DMS79 (cell line): ENCODE results near the gene NAPEPLD.

Source experiments
- DNase-seq: peaks from one replicate; lab custom pipeline; 2025; lab: John Stamatoyannopoulos, UW

The NAPEPLD gene

GRCh38 chr7:103143868-103144267 lies 5.0 kb downstream of the NAPEPLD start:
- no peak for DNase-seq

- no peak for DNase-seq
Measured at GRCh38 chr7:103142494-103142893, 6.4 kb downstream of the NAPEPLD start.

GRCh38 chr7:103141753-103142404 lies 7.0 kb downstream of the NAPEPLD start:
- DNase-seq, result no peak

DNA sequence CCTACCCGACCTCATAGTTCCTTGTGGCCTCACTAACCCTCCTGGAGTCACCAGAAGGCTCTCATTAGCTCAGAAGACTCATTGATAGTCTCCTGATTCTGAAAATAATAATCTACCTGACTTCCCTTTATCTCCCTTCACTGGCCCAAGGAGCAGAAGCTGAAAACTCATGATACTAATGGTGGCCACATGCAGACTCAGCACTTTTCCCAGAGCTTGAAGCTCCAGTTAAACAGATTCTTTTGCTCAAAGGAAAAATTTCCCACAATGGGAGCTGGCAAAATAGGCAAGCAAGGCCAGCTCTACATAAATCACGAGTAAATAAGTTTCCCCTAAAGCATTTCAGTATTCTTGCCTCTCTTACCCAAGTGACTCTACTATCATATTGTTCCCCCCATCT lies 8.2 kb downstream of the NAPEPLD start:
- DNase-seq, result no peak

DNA sequence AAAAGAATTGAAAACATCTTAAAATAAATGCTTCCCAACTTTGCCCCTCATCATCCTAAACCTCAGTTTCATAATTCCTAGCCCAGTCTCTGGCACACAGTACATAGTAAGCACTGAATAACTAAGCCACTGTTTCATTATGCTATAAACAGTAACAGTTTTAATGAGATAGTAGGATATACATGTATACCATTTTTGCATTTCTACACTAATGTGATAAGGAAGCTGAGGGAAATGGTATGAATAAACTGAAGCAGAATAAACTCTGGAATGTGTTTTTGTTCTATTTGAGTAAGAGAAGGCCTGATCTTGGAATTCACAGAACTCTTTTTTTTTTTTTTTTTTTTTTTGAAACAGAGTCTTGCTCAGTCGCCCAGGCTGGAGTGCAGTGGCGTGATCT lies 8.8 kb downstream of the NAPEPLD start:
- DNase-seq, result no peak

DNA sequence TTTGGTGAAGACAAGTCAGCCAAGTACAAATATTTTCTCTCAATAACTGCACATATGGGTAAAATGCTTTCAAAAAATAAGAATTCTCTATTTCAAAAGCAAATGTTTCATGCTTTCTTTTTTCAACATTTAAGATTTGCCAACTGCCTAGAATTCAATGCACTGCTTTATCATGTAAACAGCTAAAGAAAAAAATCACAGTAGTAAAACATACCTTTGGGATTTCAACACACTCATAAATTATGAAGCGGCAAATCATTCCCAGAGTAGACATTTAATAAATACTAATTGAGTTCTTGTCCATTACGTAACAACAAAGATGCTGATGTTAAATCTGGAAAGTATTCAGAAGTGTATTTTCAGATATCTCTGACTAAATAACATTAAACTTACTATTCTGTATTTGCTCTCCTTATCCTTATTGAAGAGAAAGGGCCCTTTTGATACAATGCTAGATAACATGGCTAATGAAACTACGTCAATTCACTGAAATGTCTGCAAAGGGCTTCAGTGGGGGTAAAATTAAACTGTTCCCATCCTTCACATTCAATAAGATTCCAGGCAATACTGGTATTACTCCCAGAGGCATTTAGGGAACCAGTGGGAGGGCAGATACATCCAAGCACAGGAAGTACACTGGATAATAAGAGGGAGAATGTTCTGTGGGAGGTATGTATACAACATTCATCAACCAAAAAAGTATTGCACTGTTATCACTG lies 13.9 kb downstream of the NAPEPLD start:
- no peak for DNase-seq

GRCh38 chr7:103132995-103133688 lies 15.8 kb downstream of the NAPEPLD start:
- no peak for DNase-seq

DNA sequence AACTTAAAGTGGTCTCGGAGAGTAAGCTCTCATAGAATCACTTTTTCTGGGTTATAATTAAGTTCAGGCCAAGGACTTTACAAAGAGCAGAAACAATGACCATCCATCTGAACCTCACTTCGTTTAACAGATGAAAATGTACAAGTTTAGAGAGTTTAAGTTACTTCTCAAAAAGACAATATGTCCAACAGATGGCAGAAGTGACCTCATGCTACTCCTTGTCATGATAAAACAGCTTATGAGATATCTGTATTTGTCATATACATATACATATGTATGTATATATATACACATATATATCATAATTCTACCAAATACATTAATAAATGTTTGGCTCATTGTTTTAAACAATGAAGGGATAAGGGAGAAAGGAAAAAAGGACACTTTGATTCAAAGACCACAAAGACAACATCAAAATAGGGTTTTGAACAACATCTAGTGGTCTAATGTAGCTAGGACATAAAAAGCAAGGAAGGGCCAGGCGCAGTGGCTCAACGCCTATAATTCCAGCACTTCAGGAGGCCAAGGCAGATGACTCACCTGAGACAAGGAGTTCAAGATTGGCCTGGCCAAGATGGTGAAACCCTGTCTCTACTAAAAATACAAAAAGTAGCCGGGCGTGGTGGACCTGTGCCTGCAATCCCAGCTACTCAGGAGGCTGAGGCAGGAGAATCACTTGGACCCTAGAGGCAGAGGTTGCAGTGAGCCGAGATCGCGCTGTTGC lies 17.8 kb downstream of the NAPEPLD start:
- DNase-seq, result no peak

GRCh38 chr7:103129702-103130549 lies 19.0 kb downstream of the NAPEPLD start:
- DNase-seq, result no peak

DNA sequence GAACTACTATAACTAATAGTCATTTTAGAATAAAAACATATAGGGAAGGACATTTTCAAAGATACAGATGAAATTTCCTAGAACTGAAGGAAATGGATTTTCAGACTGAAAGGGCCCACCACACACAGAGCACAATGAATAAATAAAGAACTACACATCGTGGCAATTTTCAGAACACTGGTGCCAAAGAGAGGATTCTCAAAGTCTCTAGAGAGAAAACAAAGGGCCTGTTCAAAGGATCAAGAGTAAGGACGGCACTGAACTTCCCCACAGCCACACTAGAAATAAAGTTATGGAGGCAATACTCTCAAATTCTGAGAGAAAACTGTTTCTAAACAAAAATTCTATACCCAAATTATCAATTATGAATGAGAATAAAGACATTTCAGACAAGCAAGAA lies 21.9 kb downstream of the NAPEPLD start:
- DNase-seq, result no peak

GRCh38 chr7:103124429-103124979 lies 24.4 kb downstream of the NAPEPLD start:
- DNase-seq, result no peak

DNA sequence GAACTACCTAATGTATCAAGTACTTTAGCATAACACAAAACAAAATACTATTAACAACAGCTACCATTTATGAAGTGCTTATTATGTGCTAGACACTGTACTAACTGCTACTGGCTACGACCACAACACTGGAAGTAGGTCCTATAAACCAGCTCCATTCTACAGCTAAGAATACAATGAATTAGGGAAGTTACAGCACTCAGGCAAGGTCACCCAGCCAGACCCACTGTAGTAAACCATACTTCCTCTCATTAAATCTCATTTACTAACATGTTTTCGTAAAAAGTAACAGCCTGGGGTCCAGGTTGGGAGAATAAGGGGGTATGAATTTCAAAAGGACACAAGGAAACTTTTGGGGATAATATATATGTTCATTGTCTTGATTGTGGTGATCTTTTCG lies 25.4 kb downstream of the NAPEPLD start:
- DNase-seq, result no peak

DNA sequence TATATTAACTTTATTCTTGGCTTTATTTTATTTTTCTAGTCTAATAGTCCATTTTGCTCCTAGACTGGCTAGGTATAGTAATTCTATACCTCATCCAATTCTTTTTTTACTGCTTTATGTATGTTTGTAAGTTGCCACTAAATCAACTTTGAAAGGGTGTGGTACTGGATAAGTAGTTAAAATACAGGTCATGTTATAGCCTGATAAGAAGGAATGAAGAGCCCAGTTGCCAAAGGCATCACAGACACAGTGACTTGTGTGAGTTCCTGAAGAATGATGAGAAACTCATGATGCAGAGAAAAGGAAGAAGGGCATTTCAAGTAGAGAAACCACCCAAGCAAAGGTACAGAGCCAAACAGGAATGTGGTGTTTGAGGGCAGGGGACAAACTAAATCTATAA lies 27.3 kb downstream of the NAPEPLD start:
- DNase-seq, result no peak

DNA sequence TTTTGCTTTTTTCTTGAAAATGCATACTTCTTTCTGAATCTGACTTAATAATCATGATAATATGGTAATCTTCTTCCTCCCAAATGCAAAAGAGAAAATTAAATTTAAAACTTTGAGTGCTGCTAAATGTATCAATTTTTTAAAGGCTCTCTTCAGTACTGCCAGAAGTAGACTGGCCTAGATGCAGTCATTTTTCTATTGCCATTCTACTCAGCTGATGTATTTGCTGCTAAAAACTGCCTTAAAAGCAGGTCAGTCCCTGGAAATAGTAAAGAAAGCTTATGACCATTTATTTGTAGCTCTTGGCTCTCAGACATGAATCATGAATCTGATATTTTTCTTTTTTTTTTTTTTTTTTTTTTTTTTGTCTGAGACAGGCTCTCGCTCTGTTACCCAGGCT lies 28.5 kb downstream of the NAPEPLD start:
- DNase-seq, result no peak

GRCh38 chr7:103119791-103120291 lies 29.1 kb downstream of the NAPEPLD start:
- no peak for DNase-seq

DNA sequence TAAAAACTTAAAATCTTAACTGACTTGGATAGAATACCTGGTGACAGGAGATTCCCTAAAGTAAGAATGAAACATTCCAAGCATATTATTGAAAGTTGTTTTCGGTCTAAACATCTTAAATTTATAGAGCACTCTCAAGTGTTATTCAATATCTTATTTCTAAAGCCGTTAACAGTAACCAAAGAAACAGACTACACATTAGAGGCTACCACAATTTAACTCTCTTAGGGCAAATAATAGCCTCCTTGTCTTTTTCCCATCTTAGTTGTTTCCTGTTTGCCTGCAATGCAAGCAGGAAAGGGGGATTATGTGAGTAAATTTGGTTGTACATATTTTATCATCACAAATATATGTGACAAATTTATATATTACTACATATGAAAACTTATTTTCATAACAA lies 31.4 kb downstream of the NAPEPLD start:
- DNase-seq, result no peak

GRCh38 chr7:103116991-103117390 lies 31.9 kb downstream of the NAPEPLD start:
- no peak for DNase-seq

GRCh38 chr7:103116511-103116910 lies 32.4 kb downstream of the NAPEPLD start:
- no peak for DNase-seq

GRCh38 chr7:103115771-103116170 lies 33.1 kb downstream of the NAPEPLD start:
- no peak for DNase-seq

GRCh38 chr7:103114576-103115008 lies 34.3 kb downstream of the NAPEPLD start:
- DNase-seq, result no peak

- DNase-seq, result no peak
Measured at GRCh38 chr7:103113164-103113563, 35.7 kb downstream of the NAPEPLD start.
